ENCODE measurements around the gene RBM10.

Gene RBM10

DNA sequence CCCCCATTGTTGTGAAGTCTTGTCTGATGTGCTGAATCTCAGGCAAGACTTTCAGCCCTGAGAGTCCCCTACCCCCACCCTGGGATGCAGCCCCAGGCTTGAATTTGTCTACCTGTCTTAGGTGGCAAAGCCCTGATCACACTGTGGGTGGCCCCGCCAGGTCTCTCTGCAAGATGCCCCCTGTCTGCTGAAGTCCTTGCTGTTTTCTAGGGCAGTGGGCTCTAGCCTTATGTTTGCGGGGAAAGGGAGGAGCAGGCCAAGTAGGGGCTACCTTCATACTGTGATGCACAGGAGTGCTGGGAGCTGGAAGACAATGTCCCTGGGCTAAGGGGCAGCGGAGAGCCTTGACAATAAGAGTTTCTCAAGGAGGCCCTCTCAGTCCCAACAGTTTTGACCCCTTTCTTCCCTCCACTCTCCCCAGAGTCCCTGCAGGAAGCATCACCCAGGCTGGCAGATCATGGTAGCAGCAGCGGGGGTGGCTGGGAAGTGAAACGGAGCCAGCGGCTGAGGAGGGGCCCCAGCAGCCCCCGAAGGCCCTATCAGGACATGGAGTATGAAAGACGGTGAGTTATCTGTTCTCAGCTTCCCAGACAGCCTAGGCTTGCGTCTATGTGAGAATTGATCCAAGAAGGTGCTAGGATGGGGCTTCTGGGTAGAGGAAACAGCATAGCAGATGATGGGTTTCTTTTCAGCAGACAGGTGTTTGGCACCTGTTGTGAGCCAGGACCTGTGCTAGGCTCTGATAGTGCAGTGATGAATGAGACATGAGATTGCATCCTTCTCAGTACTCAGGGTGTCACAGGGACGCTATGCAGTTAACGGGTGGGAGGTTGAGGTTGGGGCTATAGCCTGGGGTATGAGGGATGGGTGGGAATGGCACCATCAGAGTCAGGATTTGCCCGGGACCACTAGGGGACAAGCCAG is 2.2 kb downstream of the RBM10 start:
- no peak for DNase-seq (ENCODE audit: low read depth, low spot score)

DNA sequence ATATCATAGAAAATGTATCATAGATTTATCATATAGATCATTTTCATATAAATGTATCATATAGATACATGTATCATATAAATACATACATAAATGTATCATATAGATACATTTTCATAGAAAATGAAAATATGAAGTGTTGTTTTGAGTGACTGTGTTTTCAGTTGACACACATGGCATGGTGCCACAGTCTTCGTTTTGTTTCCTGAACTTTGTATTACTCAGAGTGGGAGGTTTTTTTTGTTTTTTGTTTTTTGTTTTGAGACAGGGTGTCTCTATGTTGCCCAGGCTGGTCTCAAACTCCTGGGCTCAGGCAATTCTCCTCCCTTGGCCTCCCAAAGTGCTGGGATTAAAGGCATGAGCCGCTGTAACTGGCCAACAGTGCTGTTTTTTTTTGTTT is 3.9 kb downstream of the RBM10 start:
- no peak for DNase-seq (ENCODE audit: low read depth, low spot score)

DNA sequence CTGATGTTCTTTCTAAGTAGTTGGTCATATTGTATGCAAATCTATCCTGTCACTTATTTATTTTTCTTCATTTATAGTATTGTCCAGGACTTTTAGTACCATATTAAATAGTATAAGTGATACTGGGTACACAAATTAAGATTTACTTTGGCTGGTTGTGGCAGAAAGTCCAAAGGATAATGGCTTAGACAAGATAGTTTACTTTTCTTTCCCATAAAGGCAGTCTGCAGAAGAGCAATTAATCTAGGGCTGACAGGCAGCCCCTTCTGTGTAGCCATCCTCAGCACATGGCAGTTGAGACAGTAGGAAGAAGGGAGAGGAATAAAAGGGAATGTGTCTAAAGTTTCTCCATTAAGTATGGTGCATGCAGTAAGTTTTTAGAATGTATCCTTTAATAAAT is 6.4 kb downstream of the RBM10 start:
- no peak for DNase-seq (ENCODE audit: low read depth, low spot score)

DNA sequence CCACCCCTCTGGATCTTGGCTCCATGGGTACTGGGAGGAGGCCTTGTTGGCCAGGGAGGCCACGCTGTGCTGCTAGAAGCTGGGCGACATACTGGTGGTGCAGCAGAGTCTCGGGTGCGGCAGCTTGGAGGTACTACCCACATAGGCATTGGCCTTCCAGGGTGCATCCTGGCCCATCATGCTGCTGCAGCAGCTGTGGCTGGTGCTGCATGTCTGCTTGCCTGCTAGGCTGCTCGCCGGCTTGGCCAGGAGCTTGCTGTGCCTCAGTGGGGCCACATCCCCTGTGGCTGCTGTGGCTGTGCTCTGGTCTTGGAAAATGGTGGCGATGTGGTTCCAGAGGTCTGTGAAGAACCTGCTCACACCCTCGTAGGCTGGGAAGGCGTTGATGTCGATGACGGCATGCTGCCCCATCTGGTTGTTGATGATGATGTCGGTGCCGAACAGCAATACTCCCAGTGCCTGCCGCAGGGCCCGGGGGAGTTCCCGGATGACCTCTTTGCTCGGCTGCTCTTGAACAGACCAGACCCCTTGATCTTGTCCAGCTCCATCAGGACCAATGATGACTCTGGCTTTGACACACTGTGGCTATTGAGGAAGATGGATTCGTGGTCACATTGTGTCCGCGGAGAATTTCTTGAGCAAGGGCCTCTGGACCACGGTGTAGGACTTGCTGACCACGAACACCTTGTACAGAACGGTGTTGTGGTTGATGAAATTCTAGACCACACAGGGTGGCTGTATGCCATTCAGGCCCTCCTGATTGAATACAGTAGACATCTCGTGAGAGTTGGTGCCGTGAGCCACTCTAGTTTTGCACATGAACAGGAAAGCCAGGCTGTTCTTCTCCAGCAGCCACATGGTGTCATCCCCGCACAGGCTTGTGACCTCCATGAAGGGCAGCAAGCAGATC is 11.8 kb downstream of the RBM10 start:
- no peak for DNase-seq (ENCODE audit: low read depth, low spot score)

DNA sequence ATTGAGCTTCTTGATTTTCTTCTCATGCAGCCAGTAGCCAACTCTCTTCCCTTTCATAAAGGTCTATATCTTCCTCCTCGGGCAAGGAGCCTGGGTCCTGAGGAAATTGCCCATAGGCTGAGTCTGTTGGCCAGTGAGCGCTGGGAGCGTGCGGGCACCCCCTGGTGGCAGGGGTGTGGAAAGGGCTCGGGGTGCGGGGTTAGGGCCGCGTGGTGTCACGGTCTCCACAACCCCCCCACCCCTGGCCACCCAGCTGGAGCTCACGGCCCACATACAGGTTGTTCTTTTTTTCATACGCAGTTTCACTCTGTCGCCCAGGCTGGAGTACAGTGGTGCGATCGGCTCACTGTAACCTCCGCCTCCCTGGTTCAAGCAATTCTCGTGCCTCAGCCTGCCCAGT is 13.1 kb downstream of the RBM10 start:
- DNase-seq (ENCODE audit: low read depth, low spot score), result no peak

DNA sequence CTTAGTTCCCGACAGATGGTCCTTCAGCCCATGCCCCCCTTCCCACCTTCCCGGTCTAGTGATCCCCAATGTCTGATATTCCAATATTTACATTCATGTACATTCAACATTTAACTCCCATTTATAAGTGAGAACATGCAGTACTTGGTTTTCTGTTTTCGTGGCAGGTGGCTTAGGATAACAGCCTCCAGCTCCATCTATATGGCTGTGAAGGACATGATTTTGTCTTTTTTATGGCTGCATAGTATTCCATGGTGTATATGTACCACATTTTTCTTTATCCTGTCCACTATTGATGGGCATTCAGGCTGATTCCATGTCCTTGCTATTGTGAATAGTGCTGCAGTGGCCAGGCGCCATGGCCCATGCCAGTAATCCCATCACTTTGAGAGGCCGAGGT is 13.8 kb downstream of the RBM10 start:
- DNase-seq (ENCODE audit: low read depth, low spot score), result no peak

DNA sequence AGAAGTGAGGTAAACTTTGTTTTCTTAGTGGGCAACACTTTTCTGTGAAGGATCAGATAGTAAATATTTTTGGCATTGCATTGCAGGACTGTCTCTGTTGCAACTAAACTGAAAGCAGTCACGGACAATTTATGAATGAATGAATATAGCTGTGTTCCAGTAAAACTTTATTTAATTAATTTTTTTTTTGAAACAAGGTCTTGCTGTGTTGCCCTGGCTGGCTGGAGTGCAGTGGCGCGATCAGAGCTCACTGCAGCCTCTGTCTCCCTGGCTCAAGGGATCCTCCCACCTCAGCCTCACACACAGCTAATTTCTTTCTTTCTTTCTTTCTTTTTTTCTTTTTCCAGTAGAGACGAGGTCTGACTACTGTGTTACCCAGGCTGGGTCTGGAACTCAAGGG is 15.8 kb downstream of the RBM10 start:
- no peak for DNase-seq (ENCODE audit: low read depth, low spot score)

DNA sequence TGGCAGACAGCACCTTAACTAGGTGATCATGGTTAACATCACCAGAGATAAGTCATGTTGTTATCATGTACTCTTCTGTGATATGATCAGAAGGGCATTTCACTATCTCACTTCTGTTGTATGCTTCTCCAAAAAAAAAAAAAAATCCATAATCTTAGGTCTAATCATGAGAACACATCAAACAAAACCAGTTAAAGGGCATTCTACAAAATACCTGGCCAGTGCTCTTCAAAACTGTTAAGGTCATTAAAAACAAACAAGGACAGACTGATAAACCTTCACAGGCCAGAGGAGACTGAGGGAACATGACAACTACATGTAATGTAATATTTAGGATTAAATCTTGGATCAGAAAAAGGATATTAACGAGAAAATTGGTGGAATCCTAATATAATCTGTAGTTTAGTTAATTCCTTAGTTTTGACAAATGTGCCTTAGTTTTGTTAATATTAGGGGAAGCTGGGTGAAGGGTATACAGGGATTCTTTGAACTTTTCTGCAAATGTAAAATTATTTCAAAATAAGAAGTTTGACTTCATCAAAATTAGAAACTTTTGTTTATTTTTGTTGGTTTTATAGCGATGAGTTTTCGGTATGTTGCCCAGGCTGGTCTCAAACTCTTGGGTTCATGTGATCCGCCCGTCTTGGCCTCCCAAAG is 18.0 kb downstream of the RBM10 start:
- no peak for DNase-seq (ENCODE audit: low read depth, low spot score)

DNA sequence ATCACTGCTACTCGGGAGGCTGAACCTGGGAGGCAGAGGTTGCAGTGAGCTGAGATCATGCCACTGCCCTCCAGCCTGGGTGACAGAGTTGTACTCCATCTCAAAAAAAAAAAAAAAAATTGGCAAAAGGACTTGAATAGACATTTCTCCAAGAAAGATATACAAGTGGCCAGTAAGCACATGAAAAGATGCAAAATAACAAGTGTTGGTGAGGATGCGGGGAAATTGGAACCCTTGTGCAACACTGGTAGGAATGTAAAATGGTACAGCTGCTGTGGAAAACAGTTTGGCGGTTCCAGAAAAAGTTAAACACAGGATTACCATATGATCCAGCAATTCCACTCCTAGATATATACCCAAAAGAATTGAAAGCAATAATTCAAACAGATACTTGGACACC is 19.4 kb downstream of the RBM10 start:
- no peak for DNase-seq (ENCODE audit: low read depth, low spot score)

DNA sequence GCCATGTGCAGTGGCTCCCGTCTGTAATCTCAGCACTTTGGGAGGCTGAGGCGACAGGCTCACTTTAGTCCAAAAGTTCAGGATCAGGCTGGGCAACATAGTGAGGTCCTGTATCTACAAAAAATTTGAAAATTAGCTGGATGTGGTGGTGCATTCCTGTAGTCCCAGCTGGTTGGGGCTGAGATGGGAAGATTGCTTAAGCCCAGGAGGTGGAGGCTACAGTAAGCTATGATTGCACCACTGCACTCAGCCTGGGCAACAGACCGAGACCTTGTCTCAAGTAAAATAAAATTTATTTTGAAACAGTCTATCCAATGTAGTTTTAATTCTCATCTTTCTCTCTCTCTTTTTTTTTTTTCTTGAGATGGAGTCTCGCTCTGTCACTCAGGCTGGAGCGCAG is 21.1 kb downstream of the RBM10 start:
- no peak for DNase-seq (ENCODE audit: low read depth, low spot score)

DNA sequence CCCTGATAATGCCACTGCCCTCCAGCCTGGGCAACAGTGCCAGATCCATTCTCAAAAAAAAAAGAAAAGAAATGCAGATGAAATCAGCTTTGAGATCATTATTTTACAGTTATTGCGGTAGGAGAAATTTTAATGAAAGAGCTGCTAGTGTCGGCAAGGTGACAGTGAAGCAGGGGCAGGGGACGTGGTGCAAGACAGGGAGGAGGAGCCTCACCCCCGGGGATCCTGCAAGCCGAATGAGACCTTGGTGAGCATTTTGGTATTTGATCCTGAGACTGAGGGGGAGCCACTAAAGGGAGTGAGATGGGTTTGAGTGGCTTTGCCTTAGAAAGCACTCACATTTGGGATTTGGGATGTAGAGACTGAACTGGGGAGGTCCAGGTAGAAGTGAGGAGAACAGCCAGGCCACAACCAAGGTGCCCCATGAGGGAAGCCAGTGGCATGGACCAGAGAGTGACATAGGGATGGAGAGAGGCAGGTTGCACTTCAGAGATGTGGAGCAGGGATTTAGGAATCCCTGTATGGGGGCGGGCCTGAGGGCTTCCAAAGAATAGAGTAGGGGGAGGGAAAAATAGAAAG is 23.6 kb downstream of the RBM10 start:
- DNase-seq (ENCODE audit: low read depth, low spot score), result no peak

DNA sequence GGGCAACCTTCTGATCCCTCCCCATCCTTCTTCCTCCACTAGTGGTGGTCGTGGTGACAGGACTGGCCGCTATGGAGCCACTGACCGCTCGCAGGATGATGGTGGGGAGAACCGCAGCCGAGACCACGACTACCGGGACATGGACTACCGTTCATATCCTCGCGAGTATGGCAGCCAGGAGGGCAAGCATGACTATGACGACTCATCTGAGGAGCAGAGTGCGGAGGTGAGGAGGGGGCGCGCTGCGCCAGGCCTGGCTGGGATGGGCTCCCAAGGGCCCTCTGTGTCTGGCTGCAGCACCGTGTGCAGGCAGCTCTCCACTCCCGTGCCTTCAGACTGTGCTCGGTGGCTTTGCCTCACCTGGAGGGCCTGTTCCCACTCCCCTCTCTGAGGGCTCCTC is 24.3 kb downstream of the RBM10 start:
- DNase-seq (ENCODE audit: low read depth, low spot score), result no peak

DNA sequence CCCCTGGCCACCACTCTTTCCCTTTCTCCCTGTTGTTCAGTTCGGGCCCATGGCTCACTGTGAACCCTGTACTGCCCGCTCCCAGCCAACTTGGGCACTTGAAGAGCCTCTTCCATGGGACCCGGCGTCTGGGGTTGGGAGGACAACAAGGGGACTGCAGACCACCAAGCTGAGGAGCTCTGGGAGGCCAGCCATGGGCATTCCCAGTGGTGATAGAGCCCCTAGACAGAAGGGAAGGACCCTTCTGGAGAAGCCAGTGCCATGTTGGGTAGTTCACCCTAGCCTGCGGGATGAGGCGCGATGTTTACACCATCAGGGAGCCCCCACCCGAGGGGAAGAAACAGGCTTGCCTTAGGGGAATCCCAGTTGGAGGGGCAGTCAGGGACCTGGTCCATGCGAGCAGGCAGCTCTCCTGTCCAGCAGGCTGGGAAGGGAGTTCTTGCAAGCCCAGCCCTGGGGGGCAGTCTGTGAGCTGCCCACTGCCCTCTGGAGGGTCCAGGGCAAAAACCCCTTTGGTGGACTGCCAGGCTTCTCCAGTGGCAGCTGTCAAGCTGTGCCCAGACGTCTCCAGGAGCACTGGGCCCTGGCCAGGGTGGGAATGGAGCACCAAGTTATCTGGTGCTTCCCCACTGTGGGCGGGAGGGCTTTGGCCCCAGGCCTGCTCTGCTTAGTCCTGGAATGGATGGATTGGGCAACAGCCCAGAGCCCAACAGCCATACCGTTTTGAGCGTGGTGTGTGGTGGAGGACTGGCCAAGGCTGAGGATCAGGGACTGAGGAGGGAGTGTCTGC is 24.9 kb downstream of the RBM10 start:
- no peak for DNase-seq (ENCODE audit: low read depth, low spot score)

DNA sequence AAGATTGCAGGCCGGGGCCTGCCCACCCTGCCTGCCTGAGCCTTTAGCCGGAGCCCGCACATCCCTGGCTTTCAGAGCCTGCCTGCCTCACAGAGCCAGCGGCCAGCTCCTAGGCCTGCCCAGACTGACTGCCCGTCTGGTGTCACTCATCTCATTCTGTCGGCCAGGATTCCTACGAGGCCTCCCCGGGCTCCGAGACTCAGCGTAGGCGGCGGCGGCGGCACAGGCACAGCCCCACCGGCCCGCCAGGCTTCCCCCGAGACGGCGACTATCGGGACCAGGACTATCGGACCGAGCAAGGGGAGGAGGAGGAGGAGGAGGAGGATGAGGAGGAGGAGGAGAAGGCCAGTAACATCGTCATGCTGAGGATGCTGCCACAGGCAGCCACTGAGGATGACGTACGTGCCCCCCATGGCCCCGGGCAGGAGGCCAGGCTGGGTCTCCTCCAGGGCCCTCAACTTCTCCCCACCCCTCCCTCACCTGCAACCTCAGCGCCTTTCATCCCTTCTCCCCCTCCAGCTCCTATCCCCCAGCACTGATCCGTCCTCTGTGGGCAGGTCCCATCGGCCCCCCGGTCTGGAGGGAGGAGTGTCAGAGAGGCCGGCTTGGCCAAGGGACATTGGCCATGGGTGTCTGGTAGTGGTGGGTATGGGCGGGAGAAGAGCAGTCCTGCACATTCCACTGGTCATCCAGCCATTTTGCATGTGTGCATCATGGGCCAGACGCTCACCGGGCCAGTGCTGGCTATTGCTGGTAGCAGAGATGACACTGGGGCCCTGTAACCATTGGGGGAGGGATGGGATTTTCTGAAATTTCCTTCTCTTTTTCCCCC is 26.1 kb downstream of the RBM10 start:
- DNase-seq (ENCODE audit: low read depth, low spot score), result no peak

DNA sequence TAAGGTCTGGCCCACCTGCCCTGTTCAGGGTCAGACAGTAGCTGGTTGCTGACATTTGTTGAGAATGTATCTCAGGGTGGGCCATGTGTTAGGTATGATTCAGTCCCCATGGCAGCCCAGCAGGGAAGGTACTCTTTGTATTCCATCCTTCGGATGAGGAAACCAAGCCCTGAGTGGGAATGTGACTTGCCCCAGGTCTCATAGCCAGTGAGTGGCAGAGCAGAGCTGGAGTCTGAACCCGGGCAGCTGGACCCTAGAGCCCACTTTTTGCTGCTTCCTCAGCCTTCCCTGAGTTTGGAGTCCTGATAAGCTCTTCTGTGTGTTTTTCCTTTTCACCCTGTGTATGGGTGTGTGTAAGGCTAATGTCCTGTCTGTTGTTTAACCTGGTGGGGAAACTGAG is 27.0 kb downstream of the RBM10 start:
- DNase-seq (ENCODE audit: low read depth, low spot score), result no peak

DNA sequence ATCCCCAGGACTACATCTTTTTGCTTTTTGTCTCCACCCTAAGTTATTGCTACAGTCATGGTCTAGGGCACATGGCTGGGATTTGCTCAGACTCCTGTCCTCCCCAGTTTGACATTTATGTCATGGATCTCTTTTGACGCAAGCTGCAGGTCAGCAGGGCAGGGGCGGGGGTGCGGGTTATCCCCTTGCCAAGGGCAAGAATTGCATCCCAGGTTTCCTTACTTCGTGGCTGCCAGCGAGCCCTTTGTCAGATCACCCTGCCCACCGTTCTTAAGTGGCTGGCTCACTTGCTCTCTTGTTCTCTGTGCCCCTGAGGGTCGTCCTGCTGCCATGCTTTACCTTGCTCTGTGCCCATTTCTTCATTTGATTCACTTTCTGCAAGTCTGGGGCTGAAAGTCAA is 27.5 kb downstream of the RBM10 start:
- DNase-seq (ENCODE audit: low read depth, low spot score), result no peak

DNA sequence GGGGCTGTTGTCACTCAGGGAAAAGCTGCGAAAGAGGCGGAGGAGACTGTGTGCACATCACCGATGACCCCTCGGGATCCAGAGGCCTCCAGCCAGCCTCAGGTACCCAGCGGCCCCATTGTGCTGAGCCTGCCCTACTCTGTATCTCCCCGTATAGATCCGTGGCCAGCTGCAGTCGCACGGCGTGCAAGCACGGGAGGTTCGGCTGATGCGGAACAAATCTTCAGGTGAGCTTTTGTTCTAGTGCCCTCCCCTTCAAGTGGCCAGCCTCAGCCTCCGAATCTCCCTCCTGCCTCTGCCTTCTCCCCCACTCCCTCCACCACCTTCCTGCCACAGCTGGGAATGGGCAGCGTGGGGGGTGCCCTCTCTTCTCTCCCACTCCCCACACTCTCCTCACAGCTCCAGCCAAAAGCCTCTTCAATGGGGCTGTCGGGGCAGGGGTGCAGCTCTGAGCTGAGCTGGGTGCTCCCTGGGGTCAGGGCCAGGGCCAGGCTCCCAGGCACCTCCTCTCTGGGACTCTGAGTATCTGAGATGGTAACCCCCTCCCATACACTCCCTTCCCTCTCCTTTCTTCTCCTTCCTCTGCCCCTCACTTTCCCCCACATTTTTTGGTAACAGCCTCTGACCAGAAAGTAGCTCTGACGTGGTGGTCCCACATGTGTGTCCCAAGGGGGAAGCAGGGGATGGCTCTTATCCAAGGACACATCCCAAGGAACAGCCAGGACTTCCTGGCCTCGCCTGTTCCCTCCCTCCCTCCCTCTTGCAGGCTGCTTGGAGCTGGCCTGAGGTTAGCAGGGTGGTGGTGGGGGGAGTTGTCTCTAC is 28.2 kb downstream of the RBM10 start:
- DNase-seq (ENCODE audit: low read depth, low spot score), result no peak

DNA sequence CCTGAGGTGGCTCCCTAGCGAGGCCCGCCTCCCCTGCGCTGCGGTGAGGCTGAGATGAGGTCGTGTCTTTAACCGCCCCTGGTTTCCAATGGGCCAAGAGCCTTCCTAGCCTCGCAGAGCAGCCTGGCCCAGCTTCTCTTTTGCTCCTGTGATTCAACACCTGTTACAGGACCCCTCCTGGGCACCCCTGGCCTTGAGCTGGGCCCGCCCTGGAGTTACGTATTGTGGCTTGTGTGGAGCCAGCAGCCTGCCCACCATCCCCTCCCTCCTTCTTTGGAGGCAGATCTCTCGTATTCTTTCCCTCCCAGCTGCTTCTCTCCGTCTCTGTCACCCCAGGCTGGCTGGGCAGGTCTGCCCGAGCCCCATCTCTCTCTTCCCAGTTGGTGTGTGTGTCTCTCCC is 29.4 kb downstream of the RBM10 start:
- DNase-seq (ENCODE audit: low read depth, low spot score), result no peak

DNA sequence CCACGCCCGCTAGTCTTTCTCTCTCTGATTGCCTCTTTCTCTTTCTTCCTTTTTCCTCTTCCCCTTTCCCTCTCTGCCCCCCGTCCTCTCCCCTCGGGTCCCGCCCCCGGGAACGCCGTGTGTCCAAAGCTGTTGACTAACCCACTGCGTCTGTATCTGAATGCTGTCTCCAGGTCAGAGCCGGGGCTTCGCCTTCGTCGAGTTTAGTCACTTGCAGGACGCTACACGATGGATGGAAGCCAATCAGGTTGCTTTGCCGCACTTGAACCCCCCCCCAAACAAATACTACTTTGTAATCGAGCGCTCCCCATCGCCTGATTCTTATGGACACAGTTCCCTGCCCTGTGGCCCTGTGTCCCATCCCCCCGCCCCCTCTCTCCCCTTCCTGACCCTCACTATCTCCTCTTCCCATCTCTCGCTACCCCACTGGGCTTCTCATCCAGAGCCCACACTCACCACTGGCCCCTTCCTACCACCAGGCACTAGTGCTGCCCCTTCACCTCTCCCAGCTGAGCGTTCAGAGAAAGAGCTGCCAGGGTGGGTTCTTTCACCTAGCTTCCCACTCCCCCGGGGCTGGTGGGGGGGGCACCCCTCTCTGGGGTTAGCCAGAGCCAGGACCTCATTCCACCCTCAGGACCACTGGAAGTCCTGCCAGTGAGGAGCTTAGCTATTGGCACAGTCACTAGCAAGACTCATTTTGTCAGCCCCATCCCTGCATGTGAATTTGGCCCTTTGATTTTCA is 30.0 kb downstream of the RBM10 start:
- DNase-seq (ENCODE audit: low read depth, low spot score), result no peak

All from smooth muscle cell of the brain vasculature (primary cell).